ENCODE measurements around the gene NOC3L.
"Not testable (repeated sequence)": the region's sequence is repeated elsewhere in the genome, so short reads cannot be mapped to it uniquely, and the experiment has no call there.

DNA sequence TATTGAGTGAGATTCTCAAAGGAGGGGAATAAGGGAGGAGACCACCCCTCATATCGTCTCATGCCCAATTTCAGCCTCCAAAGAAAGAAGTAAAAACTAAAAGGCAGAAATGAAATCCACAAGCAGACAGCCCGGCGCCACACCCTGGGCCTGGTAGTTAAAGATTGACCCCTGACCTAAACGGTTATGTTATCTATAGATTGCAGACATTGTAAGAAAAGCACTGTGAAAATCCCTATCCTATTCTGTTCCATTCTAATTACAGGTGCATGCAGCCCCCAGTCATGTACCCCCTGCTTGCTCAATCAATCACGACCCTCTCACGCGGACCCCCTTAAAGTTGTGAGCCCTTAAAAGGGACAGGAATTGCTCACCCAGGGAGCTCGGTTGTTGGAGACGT lies 29.4 kb upstream of the NOC3L start:
- TF ChIP-seq, protein P1, sequence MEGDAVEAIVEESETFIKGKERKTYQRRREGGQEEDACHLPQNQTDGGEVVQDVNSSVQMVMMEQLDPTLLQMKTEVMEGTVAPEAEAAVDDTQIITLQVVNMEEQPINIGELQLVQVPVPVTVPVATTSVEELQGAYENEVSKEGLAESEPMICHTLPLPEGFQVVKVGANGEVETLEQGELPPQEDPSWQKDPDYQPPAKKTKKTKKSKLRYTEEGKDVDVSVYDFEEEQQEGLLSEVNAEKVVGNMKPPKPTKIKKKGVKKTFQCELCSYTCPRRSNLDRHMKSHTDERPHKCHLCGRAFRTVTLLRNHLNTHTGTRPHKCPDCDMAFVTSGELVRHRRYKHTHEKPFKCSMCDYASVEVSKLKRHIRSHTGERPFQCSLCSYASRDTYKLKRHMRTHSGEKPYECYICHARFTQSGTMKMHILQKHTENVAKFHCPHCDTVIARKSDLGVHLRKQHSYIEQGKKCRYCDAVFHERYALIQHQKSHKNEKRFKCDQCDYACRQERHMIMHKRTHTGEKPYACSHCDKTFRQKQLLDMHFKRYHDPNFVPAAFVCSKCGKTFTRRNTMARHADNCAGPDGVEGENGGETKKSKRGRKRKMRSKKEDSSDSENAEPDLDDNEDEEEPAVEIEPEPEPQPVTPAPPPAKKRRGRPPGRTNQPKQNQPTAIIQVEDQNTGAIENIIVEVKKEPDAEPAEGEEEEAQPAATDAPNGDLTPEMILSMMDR (IDR thresholded peaks at IDR 0.05; ENCODE audit: low read depth, low read length, missing input control) = not testable (repeated sequence)
- TF ChIP-seq JUND (IDR thresholded peaks at IDR 0.05); YY1 (IDR thresholded peaks at IDR 0.05); NR2F2 (IDR thresholded peaks at IDR 0.05); EGR1 (IDR thresholded peaks at IDR 0.05; ENCODE audit: low read depth in 2 of 2); GABPA (IDR thresholded peaks at IDR 0.05 in 1 of 2, conservative IDR thresholded peaks at IDR 0.05 in 1 of 2); TAF1 (conservative IDR thresholded peaks at IDR 0.05); RAD21 (IDR thresholded peaks at IDR 0.05); SP1 (IDR thresholded peaks at IDR 0.05); FOXA1 (IDR thresholded peaks at IDR 0.05): not testable (repeated sequence)
- TF ChIP-seq, protein P2, sequence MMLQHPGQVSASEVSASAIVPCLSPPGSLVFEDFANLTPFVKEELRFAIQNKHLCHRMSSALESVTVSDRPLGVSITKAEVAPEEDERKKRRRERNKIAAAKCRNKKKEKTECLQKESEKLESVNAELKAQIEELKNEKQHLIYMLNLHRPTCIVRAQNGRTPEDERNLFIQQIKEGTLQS (IDR thresholded peaks at IDR 0.05) = not testable (repeated sequence)
- TF ChIP-seq, protein P3, sequence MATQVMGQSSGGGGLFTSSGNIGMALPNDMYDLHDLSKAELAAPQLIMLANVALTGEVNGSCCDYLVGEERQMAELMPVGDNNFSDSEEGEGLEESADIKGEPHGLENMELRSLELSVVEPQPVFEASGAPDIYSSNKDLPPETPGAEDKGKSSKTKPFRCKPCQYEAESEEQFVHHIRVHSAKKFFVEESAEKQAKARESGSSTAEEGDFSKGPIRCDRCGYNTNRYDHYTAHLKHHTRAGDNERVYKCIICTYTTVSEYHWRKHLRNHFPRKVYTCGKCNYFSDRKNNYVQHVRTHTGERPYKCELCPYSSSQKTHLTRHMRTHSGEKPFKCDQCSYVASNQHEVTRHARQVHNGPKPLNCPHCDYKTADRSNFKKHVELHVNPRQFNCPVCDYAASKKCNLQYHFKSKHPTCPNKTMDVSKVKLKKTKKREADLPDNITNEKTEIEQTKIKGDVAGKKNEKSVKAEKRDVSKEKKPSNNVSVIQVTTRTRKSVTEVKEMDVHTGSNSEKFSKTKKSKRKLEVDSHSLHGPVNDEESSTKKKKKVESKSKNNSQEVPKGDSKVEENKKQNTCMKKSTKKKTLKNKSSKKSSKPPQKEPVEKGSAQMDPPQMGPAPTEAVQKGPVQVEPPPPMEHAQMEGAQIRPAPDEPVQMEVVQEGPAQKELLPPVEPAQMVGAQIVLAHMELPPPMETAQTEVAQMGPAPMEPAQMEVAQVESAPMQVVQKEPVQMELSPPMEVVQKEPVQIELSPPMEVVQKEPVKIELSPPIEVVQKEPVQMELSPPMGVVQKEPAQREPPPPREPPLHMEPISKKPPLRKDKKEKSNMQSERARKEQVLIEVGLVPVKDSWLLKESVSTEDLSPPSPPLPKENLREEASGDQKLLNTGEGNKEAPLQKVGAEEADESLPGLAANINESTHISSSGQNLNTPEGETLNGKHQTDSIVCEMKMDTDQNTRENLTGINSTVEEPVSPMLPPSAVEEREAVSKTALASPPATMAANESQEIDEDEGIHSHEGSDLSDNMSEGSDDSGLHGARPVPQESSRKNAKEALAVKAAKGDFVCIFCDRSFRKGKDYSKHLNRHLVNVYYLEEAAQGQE (IDR thresholded peaks at IDR 0.05) = not testable (repeated sequence)
- TF ChIP-seq, protein P4, sequence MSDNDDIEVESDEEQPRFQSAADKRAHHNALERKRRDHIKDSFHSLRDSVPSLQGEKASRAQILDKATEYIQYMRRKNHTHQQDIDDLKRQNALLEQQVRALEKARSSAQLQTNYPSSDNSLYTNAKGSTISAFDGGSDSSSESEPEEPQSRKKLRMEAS (IDR thresholded peaks at IDR 0.05) = not testable (repeated sequence)

All from liver (tissue), 3 donors.